ENCODE data around the gene TRIM37.
"Not testable (repeated sequence)": the region's sequence is repeated elsewhere in the genome, so short reads cannot be mapped to it uniquely, and the experiment has no call there.

The TRIM37 gene

DNA sequence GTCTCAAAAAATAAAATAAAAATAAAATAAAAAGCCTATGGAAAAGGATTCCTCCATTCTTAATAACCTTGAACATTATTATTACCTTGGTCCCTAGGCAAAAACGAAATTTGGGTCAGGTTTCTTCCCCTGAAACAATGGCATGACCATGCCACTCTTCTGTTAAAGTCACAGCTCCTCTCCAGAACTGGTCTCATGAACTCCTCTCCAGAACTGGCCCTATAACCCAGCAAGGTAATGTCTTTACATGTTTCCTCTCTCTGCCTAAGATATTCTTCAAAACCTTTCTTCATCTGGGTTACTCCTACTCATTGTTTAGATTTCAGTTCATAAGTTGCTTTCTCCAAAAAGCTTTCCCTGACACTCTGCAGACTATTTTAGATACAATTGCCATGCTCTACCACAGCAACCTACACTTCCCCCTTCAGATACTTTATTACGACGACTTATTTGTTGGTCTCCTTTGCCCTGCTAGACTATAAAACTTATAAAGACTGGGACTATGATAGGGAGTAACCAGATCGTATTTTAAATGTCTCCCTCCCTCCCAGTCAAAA, 13.5 kb downstream of the TRIM37 start:
- Histone ChIP-seq H3K4me1 (no peaks in the 10 kb centered on the region), H3K27ac (no peak overlapping the region), H3K4me2 (no peak overlapping the region), H3K4me3 (no peak overlapping the region), H3K36me3 (peaks cover 39% of the 10 kb centered on the region), H3K27me3 (no peaks in the 10 kb centered on the region), H3K9me3 (peaks cover 2% of the 10 kb centered on the region), H4K20me1 (no peaks in the 10 kb centered on the region), H3K9ac (no peak overlapping the region)
- TF ChIP-seq Cebpa-rat (IDR thresholded peaks at IDR 0.05), result no peak

DNA sequence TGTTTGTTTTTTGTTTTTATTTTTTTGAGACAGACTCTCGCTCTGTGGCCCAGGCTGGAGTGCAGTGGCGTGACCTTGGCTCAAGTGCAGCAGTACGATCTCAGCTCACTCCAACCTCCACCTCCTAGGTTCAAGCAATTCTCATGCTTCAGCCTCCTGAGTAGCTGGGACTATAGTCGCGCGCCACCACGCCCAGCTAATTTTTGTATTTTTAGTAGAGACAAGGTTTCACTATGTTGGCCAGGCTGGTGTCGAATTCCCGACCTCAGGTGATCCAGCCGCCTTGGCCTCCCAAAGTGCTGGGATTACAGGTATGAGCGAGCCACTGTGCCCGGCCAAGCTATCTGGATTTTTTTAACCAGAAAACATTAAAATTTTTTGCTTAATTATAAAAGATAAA, 16.1 kb downstream of the TRIM37 start:
- H3K4me3 ChIP-seq, H3K9ac ChIP-seq, H3K4me2 ChIP-seq, H3K27me3 ChIP-seq, H4K20me1 ChIP-seq, H3K4me1 ChIP-seq, H3K27ac ChIP-seq, H3K9me3 ChIP-seq: not testable (repeated sequence)
- H3K36me3 ChIP-seq, result peaks cover 52% of the 10 kb centered on the region

DNA sequence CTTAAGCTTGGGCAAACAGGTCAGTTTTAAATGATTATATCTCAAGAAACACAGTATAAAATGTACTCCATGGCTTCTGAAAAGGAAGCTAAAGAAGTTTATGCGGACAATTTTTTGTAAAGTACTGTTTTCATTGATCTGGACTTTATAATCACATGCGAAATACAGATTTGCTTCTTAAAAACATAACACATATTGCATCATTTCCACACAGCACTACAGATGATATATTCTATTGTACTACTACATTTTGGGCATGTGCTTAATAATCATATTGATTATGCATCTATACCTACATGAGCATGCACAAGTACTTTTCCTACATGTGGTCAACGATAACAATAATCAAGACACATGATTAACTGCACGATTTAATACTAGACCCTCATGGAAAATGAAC, 22.5 kb downstream of the TRIM37 start:
- peaks cover 76% of the 10 kb centered on the region for H3K36me3 ChIP-seq
- H3K27me3 ChIP-seq, result no peaks in the 10 kb centered on the region
- H4K20me1 ChIP-seq, result no peaks in the 10 kb centered on the region
- H3K4me3 ChIP-seq, result no peak overlapping the region
- no peak overlapping the region for H3K9ac ChIP-seq
- no peaks in the 10 kb centered on the region for H3K4me1 ChIP-seq
- no peak overlapping the region for H3K4me2 ChIP-seq
- H3K9me3 ChIP-seq, result no peaks in the 10 kb centered on the region
- TF ChIP-seq Cebpa-rat (IDR thresholded peaks at IDR 0.05), result no peak
- H3K27ac ChIP-seq, result no peak overlapping the region

DNA sequence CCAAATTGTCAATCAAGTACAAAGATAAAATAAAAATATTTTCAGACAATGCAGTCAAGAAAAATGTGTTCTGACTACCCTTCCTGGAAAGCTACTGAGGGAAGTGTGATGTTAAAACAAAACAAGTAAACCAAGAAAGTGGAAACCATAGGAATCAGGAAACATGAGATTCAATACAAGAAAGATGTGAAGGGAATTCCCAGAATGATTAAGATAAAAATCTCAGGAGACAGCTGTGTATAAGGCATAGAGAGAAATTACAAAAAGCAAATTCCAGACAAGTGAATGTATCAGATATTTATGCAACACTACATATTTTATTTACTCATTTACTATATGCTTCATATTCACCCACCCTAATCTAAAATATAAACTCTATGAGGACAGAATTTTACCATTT, 32.2 kb downstream of the TRIM37 start:
- no peak overlapping the region for H3K27ac ChIP-seq
- H3K4me2 ChIP-seq, result no peak overlapping the region
- no peak overlapping the region for H3K4me3 ChIP-seq
- no peaks in the 10 kb centered on the region for H4K20me1 ChIP-seq
- H3K4me1 ChIP-seq, result no peaks in the 10 kb centered on the region
- no peaks in the 10 kb centered on the region for H3K9me3 ChIP-seq
- TF ChIP-seq Cebpa-rat (IDR thresholded peaks at IDR 0.05), result no peak
- no peak overlapping the region for H3K9ac ChIP-seq
- H3K36me3 ChIP-seq, result peaks cover 80% of the 10 kb centered on the region
- no peaks in the 10 kb centered on the region for H3K27me3 ChIP-seq

DNA sequence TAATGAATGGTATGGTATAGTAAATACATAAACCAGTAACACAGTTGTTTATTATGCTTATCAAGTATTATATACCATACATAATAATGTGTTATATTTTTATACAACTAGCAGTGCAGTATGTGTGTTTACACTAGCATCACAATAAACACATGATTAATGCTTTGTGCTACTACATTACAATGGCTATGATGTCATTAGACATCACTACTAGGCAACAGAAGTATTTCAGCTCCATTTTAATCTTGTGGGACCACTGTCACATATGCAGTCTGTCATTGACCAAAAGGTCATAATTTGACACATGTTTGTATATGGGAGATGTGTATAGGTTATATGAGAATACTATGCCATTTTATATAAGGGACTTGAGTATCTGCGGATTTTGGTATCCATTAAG, 32.7 kb downstream of the TRIM37 start:
- no peaks in the 10 kb centered on the region for H3K4me1 ChIP-seq
- no peak overlapping the region for H3K4me2 ChIP-seq
- H3K27ac ChIP-seq, result no peak overlapping the region
- TF ChIP-seq Cebpa-rat (IDR thresholded peaks at IDR 0.05), result no peak
- peaks cover 80% of the 10 kb centered on the region for H3K36me3 ChIP-seq
- H3K27me3 ChIP-seq, result no peaks in the 10 kb centered on the region
- H3K9me3 ChIP-seq, result no peaks in the 10 kb centered on the region
- H3K9ac ChIP-seq, result no peak overlapping the region
- H4K20me1 ChIP-seq, result no peaks in the 10 kb centered on the region
- no peak overlapping the region for H3K4me3 ChIP-seq

DNA sequence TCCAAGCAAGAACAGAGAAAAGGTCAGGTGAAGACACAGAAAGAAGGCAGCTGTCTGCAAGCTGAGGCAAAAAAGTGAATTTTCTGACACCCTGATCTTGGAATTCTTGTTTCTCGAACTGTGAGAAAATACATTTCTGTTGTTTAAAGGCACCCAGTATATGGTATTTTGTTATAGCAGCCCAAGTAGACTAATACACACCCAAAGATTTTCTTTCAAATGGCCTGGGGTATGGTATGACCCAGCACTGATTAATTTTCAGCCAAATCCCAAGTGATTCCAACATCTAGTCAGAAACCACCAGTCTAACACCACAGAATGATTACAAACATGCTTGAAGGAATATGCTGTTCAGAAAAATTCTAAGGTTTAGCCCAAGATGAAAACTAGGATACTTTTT, 36.8 kb downstream of the TRIM37 start:
- peaks cover 71% of the 10 kb centered on the region for H3K36me3 ChIP-seq
- no peak for TF ChIP-seq Cebpa-rat (IDR thresholded peaks at IDR 0.05)

DNA sequence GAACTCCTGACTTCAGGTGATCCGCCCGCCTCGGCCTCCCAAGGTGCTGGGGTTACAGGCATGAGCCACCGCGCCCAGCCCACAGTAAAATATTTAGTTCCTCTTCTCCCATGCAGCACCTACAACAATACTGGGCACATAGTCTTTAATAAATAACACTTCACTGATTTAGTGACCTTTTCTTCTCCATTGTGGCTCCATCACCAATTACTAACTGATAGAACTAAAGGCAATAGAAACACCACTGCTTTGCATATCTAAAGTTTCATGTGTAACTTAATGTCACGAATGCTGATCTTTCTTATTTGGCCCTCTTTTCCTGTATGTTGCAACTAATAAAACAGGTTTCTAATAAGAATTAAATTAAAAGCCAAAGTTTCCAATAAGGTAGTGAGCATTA, 38.9 kb downstream of the TRIM37 start:
- no peaks in the 10 kb centered on the region for H3K27me3 ChIP-seq
- H3K4me2 ChIP-seq, result no peak overlapping the region
- H3K27ac ChIP-seq, result no peak overlapping the region
- H3K9ac ChIP-seq, result no peak overlapping the region
- no peak overlapping the region for H3K4me3 ChIP-seq
- H4K20me1 ChIP-seq, result no peaks in the 10 kb centered on the region
- no peaks in the 10 kb centered on the region for H3K4me1 ChIP-seq
- H3K36me3 ChIP-seq, result peaks cover 72% of the 10 kb centered on the region
- TF ChIP-seq Cebpa-rat (IDR thresholded peaks at IDR 0.05), result no peak
- H3K9me3 ChIP-seq, result no peaks in the 10 kb centered on the region

More for the DNA sequence above, 36.8 kb downstream of the TRIM37 start:
- no peaks in the 10 kb centered on the region for H3K4me1 ChIP-seq
- no peaks in the 10 kb centered on the region for H3K27me3 ChIP-seq
- no peak overlapping the region for H3K27ac ChIP-seq
- H3K9me3 ChIP-seq, result no peaks in the 10 kb centered on the region
- H3K4me2 ChIP-seq, result no peak overlapping the region
- H3K4me3 ChIP-seq, result no peak overlapping the region
- H3K9ac ChIP-seq, result no peak overlapping the region
- H4K20me1 ChIP-seq, result no peaks in the 10 kb centered on the region

DNA sequence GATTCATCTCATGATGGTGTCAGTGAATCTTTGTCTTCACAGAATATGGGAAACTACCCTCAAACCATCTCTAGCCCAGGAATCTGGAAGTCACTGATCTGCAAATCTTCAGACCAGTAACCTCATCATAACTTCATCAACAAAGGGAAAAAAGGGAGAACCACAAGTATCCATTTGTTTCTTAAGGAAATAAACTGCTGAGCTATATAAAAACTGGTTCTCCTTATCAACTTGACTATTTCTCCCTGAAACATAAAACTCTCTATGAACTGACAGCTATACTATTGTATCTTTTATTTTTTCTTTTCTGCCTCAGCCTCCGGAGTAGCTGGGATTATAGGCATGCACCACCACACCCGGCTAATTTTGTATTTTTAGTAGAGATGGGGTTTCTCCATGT, 39.3 kb downstream of the TRIM37 start:
- no peak for TF ChIP-seq Cebpa-rat (IDR thresholded peaks at IDR 0.05)
- H3K36me3 ChIP-seq, result peaks cover 69% of the 10 kb centered on the region
- no peaks in the 10 kb centered on the region for H4K20me1 ChIP-seq
- H3K9me3 ChIP-seq, result no peaks in the 10 kb centered on the region
- no peaks in the 10 kb centered on the region for H3K4me1 ChIP-seq
- H3K4me3 ChIP-seq, result no peak overlapping the region
- no peak overlapping the region for H3K9ac ChIP-seq
- no peak overlapping the region for H3K4me2 ChIP-seq
- H3K27me3 ChIP-seq, result no peaks in the 10 kb centered on the region
- no peak overlapping the region for H3K27ac ChIP-seq

DNA sequence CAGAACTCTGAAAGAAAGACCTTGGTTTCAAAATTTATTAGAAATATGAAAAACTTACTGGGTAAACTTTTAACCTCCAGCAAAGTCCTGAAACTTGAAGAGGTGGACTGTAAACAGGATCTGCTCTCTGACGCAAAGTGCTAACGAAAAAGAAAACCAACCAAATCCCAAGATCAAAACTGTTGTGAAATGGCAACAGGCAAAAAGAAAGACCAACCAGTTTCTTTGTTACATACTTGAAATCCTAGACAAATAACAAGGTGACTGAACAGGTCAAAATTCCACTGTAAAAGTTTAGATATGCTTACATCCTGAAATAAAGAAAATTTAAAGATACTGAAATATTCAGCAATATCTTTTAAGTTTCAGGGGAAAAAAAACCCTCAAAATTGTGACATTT, 44.2 kb downstream of the TRIM37 start:
- Histone ChIP-seq H3K4me1 (no peaks in the 10 kb centered on the region), H3K9me3 (0 out of 2 replicates have a peak, but pooled peaks cover 2% of the 10 kb centered on the region), H3K9ac (no peak overlapping the region), H4K20me1 (no peaks in the 10 kb centered on the region), H3K36me3 (peaks cover 45% of the 10 kb centered on the region), H3K4me2 (no peak overlapping the region), H3K27me3 (no peaks in the 10 kb centered on the region), H3K27ac (no peak overlapping the region), H3K4me3 (no peak overlapping the region)
- TF ChIP-seq Cebpa-rat (IDR thresholded peaks at IDR 0.05), result no peak

DNA sequence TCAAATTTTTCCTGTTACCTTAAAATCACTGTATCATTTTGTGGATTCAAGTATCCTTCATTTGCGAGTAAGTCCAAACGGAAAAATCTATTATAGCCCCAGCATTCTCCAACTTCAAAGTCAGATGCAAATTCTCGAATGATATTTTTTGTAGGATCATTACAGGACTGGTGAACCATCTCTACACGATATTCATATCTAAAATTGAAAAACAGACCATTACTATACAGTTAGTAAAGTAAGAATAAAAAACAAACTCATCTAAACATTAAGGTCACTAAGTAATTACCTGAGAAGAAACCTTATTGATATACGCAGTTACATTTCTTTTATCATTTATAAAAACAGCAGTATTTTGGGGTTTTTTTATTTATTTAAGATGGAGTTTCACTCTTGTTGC, 49.8 kb downstream of the TRIM37 start:
- Histone ChIP-seq H3K9ac (no peak overlapping the region), H3K36me3 (peaks cover 74% of the 10 kb centered on the region), H3K27ac (no peak overlapping the region), H3K9me3 (peaks cover 7% of the 10 kb centered on the region; the same call in 1 of the 2 replicates), H4K20me1 (no peaks in the 10 kb centered on the region), H3K4me3 (no peak overlapping the region), H3K4me1 (peaks cover 12% of the 10 kb centered on the region), H3K27me3 (no peaks in the 10 kb centered on the region), H3K4me2 (no peak overlapping the region)
- TF ChIP-seq Cebpa-rat (IDR thresholded peaks at IDR 0.05), result no peak

DNA sequence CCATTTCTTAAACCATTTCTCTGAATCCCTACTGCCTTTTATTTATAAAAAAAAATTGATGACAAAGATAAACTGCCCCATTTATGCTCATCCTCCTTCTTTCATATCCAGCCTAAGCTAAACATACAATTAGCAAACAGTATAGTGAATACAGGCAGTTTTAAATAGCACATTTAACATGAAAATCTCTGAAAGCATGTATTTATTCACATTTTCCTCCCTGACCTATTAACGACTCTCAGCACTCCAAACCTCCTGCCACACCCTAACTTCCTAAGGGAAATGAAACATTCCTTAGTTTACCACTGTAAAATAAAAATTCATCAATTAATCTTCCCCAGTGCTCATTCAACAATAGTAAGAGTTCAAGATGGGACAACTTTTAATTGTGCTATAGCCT, 56.9 kb downstream of the TRIM37 start:
- no peak overlapping the region for H3K4me3 ChIP-seq
- peaks cover 90% of the 10 kb centered on the region for H3K36me3 ChIP-seq
- peaks cover 3% of the 10 kb centered on the region; the same call in 1 of the 2 replicates for H3K9me3 ChIP-seq
- no peak for TF ChIP-seq Cebpa-rat (IDR thresholded peaks at IDR 0.05)
- no peaks in the 10 kb centered on the region for H3K27me3 ChIP-seq
- no peak overlapping the region for H3K4me2 ChIP-seq
- peaks cover 16% of the 10 kb centered on the region for H3K4me1 ChIP-seq
- H3K27ac ChIP-seq, result no peak overlapping the region
- H3K9ac ChIP-seq, result no peak overlapping the region
- no peaks in the 10 kb centered on the region for H4K20me1 ChIP-seq

Measured in BLaER1 (cell line).